ENCODE results near the gene ADAM11.

DNA sequence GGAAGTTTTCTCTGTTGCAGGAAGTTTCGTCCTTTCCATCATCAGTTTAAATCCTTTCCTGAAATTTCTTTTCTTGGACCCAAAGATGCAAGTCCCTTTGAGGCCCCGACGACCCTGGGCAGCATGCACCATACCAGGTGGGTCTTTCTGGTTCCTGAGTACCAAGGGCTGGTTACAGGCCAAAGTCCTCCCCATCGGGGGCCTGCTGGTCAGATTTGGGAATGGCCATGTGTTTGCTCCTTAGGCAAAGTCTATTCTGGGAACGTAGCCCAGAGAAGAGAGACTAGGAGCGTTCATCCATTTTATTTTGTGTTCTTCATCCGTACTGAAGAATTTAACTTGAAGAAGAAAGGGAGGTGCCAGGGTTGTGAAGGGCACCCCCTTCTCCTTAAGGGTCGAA, 17.5 kb upstream of the ADAM11 start:
- TF ChIP-seq, protein P1, sequence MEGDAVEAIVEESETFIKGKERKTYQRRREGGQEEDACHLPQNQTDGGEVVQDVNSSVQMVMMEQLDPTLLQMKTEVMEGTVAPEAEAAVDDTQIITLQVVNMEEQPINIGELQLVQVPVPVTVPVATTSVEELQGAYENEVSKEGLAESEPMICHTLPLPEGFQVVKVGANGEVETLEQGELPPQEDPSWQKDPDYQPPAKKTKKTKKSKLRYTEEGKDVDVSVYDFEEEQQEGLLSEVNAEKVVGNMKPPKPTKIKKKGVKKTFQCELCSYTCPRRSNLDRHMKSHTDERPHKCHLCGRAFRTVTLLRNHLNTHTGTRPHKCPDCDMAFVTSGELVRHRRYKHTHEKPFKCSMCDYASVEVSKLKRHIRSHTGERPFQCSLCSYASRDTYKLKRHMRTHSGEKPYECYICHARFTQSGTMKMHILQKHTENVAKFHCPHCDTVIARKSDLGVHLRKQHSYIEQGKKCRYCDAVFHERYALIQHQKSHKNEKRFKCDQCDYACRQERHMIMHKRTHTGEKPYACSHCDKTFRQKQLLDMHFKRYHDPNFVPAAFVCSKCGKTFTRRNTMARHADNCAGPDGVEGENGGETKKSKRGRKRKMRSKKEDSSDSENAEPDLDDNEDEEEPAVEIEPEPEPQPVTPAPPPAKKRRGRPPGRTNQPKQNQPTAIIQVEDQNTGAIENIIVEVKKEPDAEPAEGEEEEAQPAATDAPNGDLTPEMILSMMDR (tag by site-specific recombination; IDR thresholded peaks at IDR 0.05), result no peak
- TF ChIP-seq ZNF324 (tag by site-specific recombination; IDR thresholded peaks at IDR 0.05) (no peak), ZNF24 (tag by site-specific recombination; IDR thresholded peaks at IDR 0.05) (no peak), KLF8 (tag by site-specific recombination; IDR thresholded peaks at IDR 0.05) (no peak), KLF10 (tag by site-specific recombination; IDR thresholded peaks at IDR 0.05) (no peak), ZFP69B (tag by site-specific recombination; IDR thresholded peaks at IDR 0.05) (no peak), MEIS1 (CRISPR knock-in tag; IDR thresholded peaks at IDR 0.05; ENCODE audit: borderline replicate concordance) (no peak), EGR2 (tag by site-specific recombination; IDR thresholded peaks at IDR 0.05; ENCODE audit: low read depth) (no peak), ZNF416 (tag by site-specific recombination; IDR thresholded peaks at IDR 0.05) (no peak)
- TF ChIP-seq, protein P2, sequence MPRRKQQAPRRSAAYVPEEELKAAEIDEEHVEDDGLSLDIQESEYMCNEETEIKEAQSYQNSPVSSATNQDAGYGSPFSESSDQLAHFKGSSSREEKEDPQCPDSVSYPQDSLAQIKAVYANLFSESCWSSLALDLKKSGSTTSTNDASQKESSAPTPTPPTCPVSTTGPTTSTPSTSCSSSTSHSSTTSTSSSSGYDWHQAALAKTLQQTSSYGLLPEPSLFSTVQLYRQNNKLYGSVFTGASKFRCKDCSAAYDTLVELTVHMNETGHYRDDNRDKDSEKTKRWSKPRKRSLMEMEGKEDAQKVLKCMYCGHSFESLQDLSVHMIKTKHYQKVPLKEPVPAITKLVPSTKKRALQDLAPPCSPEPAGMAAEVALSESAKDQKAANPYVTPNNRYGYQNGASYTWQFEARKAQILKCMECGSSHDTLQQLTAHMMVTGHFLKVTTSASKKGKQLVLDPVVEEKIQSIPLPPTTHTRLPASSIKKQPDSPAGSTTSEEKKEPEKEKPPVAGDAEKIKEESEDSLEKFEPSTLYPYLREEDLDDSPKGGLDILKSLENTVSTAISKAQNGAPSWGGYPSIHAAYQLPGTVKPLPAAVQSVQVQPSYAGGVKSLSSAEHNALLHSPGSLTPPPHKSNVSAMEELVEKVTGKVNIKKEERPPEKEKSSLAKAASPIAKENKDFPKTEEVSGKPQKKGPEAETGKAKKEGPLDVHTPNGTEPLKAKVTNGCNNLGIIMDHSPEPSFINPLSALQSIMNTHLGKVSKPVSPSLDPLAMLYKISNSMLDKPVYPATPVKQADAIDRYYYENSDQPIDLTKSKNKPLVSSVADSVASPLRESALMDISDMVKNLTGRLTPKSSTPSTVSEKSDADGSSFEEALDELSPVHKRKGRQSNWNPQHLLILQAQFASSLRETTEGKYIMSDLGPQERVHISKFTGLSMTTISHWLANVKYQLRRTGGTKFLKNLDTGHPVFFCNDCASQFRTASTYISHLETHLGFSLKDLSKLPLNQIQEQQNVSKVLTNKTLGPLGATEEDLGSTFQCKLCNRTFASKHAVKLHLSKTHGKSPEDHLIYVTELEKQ (tag by site-specific recombination; IDR thresholded peaks at IDR 0.05; ENCODE audit: borderline replicate concordance), result no peak
- TF ChIP-seq, protein P3, sequence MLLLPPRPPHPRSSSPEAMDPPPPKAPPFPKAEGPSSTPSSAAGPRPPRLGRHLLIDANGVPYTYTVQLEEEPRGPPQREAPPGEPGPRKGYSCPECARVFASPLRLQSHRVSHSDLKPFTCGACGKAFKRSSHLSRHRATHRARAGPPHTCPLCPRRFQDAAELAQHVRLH (tag by site-specific recombination; IDR thresholded peaks at IDR 0.05), result no peak
